Right cardiac atrium (tissue), 5 donors: ENCODE results near the gene SH3BP1. TPM values are rescaled to one million over a fixed set of nuclear protein-coding genes. Genes with fewer than 3 reads are reported as not detected.
A peak's percentile ranks its signal among the peaks of the same experiment; 100 is the strongest.

Experiments used
- ATAC-seq, 2 donors: fragments of 200-7000 bp; cut with Tn5 transposase; one replicate each; pipeline versions ENCODE4 v1.8.0 to v1.9.1; 2020; ENCODE audit warnings: moderate library complexity in 2 of 2, mild to moderate bottlenecking in 1 of 2
- DNase-seq, 3 donors: peaks; one replicate each; pipeline ENCODE4 v3.0.0-alpha.2; 2020
- H3K27ac ChIP-seq: one replicate; pipeline ENCODE4 v1.5.1; 2013; ENCODE audit warnings: mild to moderate bottlenecking, low read length, control low read depth, moderate library complexity
- H3K27me3 ChIP-seq: one replicate; pipeline ENCODE4 v1.6.1; 2013; ENCODE audit not compliant: control insufficient read depth, insufficient read depth
- H3K4me1 ChIP-seq: one replicate; pipeline ENCODE4 v1.6.1; 2013; ENCODE audit warnings: low read length; ENCODE audit not compliant: control insufficient read depth, insufficient read depth
- H3K4me3 ChIP-seq: one replicate; pipeline ENCODE4 v1.5.1; 2013; ENCODE audit warnings: low read length, control low read depth
- H3K9me3 ChIP-seq: one replicate; pipeline ENCODE4 v1.6.1; 2013; ENCODE audit warnings: low read length; ENCODE audit not compliant: control insufficient read depth
- WGBS: extraction: QIAGEN DNeasy Blood & Tissue Kit; methylation state at CpG from one replicate; pipeline ENCODE4 v1.1.7; 2013; 5-methylcytosine and 5-hydroxymethylcytosine counted together
- intact Hi-C, 4 donors: fragments of 100-400 bp; cut with DNase I; formaldehyde crosslinking; loops; one replicate each; pipeline versions ENCODE4 v1.11.0 to v1.14.0; 2022 to 2023
- polyA plus RNA-seq: library from polyadenylated mRNA; stranded (reverse); fragments of 200-250 nt; gene quantifications from one replicate; pipeline ENCODE4 v1.2.3, GENCODE V29; 2013
- total RNA-seq, 4 donors: library from RNA; stranded (reverse); fragmentation: NEBNext Ultra II Directional; extraction: Animal tissue kit (Norgen Biotek cat#: 25700); gene quantifications; one replicate each; pipeline ENCODE4 v1.2.1, GENCODE V29; 2021
- donor health status: healthy with polysubstance abuse.
- donor health status: DM: no; HTN: yes; CAD: no.
- donor health status: DM: no; HTN: no; CAD: no.
- donor health status: DM: no; HTN: yes; CAD: no; lungs with severe emphysema.
- donor health status: DM: yes; HTN: yes; CAD: no.

The SH3BP1 gene
- total and polyA plus RNA-seq, 5 donors, result 1.4 to 4.8 (median 2.9) TPM

GRCh38 chr22:37674248-37674647 is 34.8 kb downstream of the SH3BP1 start:
- 87% methylated on average over 12 of the region's 12 CpGs for WGBS
- DNase-seq (no peak), ATAC-seq (no peak)
- H3K27ac ChIP-seq, result peak overlapping the region; percentile 37
- no peaks in the 10 kb centered on the region for H3K27me3 ChIP-seq
- H3K9me3 ChIP-seq, result no peaks in the 10 kb centered on the region
- intact Hi-C loops, result no loop called here
- H3K4me3 ChIP-seq, result no peak overlapping the region
- peaks cover 4% of the 10 kb centered on the region for H3K4me1 ChIP-seq

GRCh38 chr22:37674951-37675929 is 35.8 kb downstream of the SH3BP1 start, which contains the start of gene LGALS1:
LGALS1 (plus strand) TSS chr22:37675636; CDS start chr22:37675703, 67 bp downstream.
- Histone ChIP-seq H3K9me3 (no peaks in the 10 kb centered on the region), H3K4me1 (peaks cover 4% of the 10 kb centered on the region), H3K4me3 (peak within 1 kb of the TSS; percentile 91), H3K27ac (peak within 1 kb of the TSS; percentile 98), H3K27me3 (no peaks in the 10 kb centered on the region)
- whole genome bisulfite sequencing, result 3% methylated on average over 34 of the region's 34 CpGs
- DNase-seq (peak; percentile 97 to 99 (median 98)), ATAC-seq (peak; percentile 91 to 92)
- intact Hi-C loops, result no loop called here

GRCh38 chr22:37675930-37676735 is 36.7 kb downstream of the SH3BP1 start:
- WGBS, result 5% methylated on average over 17 of the region's 17 CpGs
- Histone ChIP-seq H3K4me1 (peaks cover 4% of the 10 kb centered on the region), H3K27me3 (no peaks in the 10 kb centered on the region), H3K4me3 (peak overlapping the region; percentile 91), H3K27ac (peak overlapping the region; percentile 98), H3K9me3 (no peaks in the 10 kb centered on the region)
- intact Hi-C loops, result no loop called here
- DNase-seq (peak; percentile 58 to 82 (median 79)), ATAC-seq (peak; percentile 3 to 18)

GRCh38 chr22:37676736-37677492 is 37.4 kb downstream of the SH3BP1 start:
- Histone ChIP-seq H3K27ac (peak overlapping the region; percentile 98), H3K4me1 (peaks cover 4% of the 10 kb centered on the region), H3K4me3 (peak overlapping the region; percentile 91), H3K27me3 (no peaks in the 10 kb centered on the region), H3K9me3 (no peaks in the 10 kb centered on the region)
- peak; percentile 22 to 62 for ATAC-seq
- 1% methylated on average over 42 of the region's 42 CpGs for WGBS
- intact Hi-C loops, result no loop called here
- peak; percentile 86 to 93 (median 91) for DNase-seq

GRCh38 chr22:37677493-37677974 is 38.1 kb downstream of the SH3BP1 start:
- 54% methylated on average over 15 of the region's 15 CpGs for WGBS
- peaks cover 4% of the 10 kb centered on the region for H3K4me1 ChIP-seq
- intact Hi-C loops, result no loop called here
- DNase-seq (peak in 1 of 3 donors; percentile 64), ATAC-seq (no peak)
- peak overlapping the region; percentile 98 for H3K27ac ChIP-seq
- H3K9me3 ChIP-seq, result no peaks in the 10 kb centered on the region
- H3K27me3 ChIP-seq, result no peaks in the 10 kb centered on the region
- peak overlapping the region; percentile 91 for H3K4me3 ChIP-seq

- H3K27me3 ChIP-seq, result no peaks in the 10 kb centered on the region
- WGBS, result 57% methylated on average over 18 of the region's 18 CpGs
- H3K9me3 ChIP-seq, result no peaks in the 10 kb centered on the region
- H3K27ac ChIP-seq, result no peak overlapping the region
- intact Hi-C loops, result no loop called here
- no peak for ATAC-seq
- no peak overlapping the region for H3K4me3 ChIP-seq
- DNase-seq, result no peak
- H3K4me1 ChIP-seq, result peaks cover 4% of the 10 kb centered on the region
Observed at GRCh38 chr22:37678372-37678771, 38.9 kb downstream of the SH3BP1 start.

GRCh38 chr22:37679670-37680069 is 40.2 kb downstream of the SH3BP1 start:
- H3K27ac ChIP-seq, result no peak overlapping the region
- no peaks in the 10 kb centered on the region for H3K27me3 ChIP-seq
- H3K4me1 ChIP-seq, result peaks cover 2% of the 10 kb centered on the region
- H3K9me3 ChIP-seq, result no peaks in the 10 kb centered on the region
- intact Hi-C loops, result loop anchor here in 3 of 4 donors (5.0 to 10.0 kb wide), 3 partner anchors 32 to 55 kb away; no protein-coding TSS in a partner anchor
- 73% methylated on average over 8 of the region's 8 CpGs for WGBS
- no peak for ATAC-seq
- no peak overlapping the region for H3K4me3 ChIP-seq
- no peak for DNase-seq

GRCh38 chr22:37680191-37680851 is 40.9 kb downstream of the SH3BP1 start:
- WGBS, result 68% methylated on average over 7 of the region's 7 CpGs
- H3K9me3 ChIP-seq, result no peaks in the 10 kb centered on the region
- no peak overlapping the region for H3K27ac ChIP-seq
- H3K4me3 ChIP-seq, result no peak overlapping the region
- peaks cover 2% of the 10 kb centered on the region for H3K4me1 ChIP-seq
- intact Hi-C loops, result loop anchor here in 3 of 4 donors (5.0 to 10.0 kb wide), 3 partner anchors 33 to 56 kb away; no protein-coding TSS in a partner anchor
- DNase-seq (no peak), ATAC-seq (no peak)
- H3K27me3 ChIP-seq, result no peaks in the 10 kb centered on the region

- no peak for DNase-seq
- intact Hi-C loops, result loop anchor here in 3 of 4 donors (5.0 to 10.0 kb wide), 3 partner anchors 34 to 56 kb away; no protein-coding TSS in a partner anchor
- H3K27ac ChIP-seq, result no peak overlapping the region
- no peak for ATAC-seq
- no peaks in the 10 kb centered on the region for H3K9me3 ChIP-seq
- H3K4me1 ChIP-seq, result peaks cover 2% of the 10 kb centered on the region
- no peaks in the 10 kb centered on the region for H3K27me3 ChIP-seq
- WGBS, result 81% methylated on average over 2 of the region's 2 CpGs
- H3K4me3 ChIP-seq, result no peak overlapping the region
Observed at GRCh38 chr22:37681001-37681424, 41.5 kb downstream of the SH3BP1 start.
